ENCODE measurements around the gene FIS1.

DNA sequence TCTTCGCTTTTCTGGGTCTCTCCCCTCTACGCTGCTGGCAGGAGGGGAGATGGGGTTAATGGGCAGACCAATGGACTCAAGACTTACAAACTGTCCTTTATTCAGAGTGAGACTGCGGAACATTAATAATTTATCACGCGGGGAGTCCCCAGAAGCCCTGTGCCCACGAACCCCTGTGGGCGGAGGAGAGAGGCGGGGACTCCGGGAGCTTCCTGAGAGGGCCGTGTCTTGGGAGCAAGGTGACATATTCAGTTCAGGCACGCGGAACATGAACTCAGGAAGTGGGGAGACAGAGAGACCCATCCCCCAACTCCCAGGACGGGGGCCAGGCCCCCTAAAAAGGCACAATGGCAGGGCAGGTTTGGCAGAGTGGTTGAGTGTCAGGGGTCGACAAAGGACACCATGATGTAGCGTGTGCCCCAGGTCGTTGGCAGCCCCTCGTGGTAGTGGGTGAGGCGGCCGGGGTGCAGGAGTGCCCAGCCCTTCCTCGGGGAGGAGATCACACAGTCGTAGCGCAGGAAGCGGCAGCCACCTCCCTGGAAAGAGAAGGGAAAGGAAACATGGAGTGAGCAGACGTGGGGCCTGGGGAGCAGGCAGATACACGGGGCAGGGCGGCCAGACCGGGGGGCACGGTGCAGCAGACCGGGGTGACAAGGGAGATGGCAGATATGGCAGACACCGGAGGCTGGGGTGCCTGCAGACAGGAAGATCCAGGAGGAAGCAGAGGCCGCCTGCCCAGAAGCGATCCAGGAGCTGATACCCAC lies 38.8 kb downstream of the FIS1 start:
- TF ChIP-seq, protein P1, sequence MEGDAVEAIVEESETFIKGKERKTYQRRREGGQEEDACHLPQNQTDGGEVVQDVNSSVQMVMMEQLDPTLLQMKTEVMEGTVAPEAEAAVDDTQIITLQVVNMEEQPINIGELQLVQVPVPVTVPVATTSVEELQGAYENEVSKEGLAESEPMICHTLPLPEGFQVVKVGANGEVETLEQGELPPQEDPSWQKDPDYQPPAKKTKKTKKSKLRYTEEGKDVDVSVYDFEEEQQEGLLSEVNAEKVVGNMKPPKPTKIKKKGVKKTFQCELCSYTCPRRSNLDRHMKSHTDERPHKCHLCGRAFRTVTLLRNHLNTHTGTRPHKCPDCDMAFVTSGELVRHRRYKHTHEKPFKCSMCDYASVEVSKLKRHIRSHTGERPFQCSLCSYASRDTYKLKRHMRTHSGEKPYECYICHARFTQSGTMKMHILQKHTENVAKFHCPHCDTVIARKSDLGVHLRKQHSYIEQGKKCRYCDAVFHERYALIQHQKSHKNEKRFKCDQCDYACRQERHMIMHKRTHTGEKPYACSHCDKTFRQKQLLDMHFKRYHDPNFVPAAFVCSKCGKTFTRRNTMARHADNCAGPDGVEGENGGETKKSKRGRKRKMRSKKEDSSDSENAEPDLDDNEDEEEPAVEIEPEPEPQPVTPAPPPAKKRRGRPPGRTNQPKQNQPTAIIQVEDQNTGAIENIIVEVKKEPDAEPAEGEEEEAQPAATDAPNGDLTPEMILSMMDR (IDR thresholded peaks at IDR 0.05) = no peak
- TF ChIP-seq POLR2AphosphoS5 (IDR thresholded peaks at IDR 0.05) = no peak
